PC-3 (cell line): ENCODE results near the gene NPW. TPM values are rescaled to one million over a fixed set of nuclear protein-coding genes. Genes with fewer than 3 reads are reported as not detected.
A peak's percentile ranks its signal among the peaks of the same experiment; 100 is the strongest.

Source experiments
- ATAC-seq: fragments of 200-7000 bp; cut with Tn5 transposase; 2 replicates; pipeline ENCODE4 v1.9.1; 2020; ENCODE audit warnings: mild to moderate bottlenecking, moderate library complexity
- BruUV-seq: library from RNA; stranded (reverse); fragments of 400-500 nt; replicated peaks from 2 replicates; lab custom pipeline; 2021; lab: Mats Ljungman, UMichigan
- CTCF ChIA-PET: fragments of 300-600 bp; sonication (Branson Sonifier 250); formaldehyde crosslinking; loops from one replicate; lab custom pipeline; 2022; ENCODE audit warnings: antibody characterized with exemption; lab: Charles Lee
- POLR2A ChIA-PET: fragments of 300-600 bp; sonication (Branson Sonifier 250); formaldehyde crosslinking; loops from one replicate; lab custom pipeline; 2022; ENCODE audit warnings: antibody characterized with exemption; ENCODE audit not compliant: unreplicated experiment; lab: Charles Lee
- DNase-seq: peaks from one replicate; pipeline ENCODE4 v3.0.0-alpha.2; 2015
- H2AFZ ChIP-seq: fragments of 300-600 bp; sonication (generic); 2 replicates; pipeline ENCODE4 v1.6.0; 2016; ENCODE audit warnings: antibody characterized with exemption, low read length
- H3F3A ChIP-seq: fragments of 300-600 bp; sonication (generic); one replicate; pipeline ENCODE4 v1.6.0; 2017; ENCODE audit warnings: antibody characterized with exemption, low read length, control low read depth, mild to moderate bottlenecking; ENCODE audit not compliant: unreplicated experiment
- H3K27ac ChIP-seq: fragments of 300-600 bp; sonication (generic); 2 replicates; pipeline ENCODE4 v1.5.1; 2016; ENCODE audit warnings: mild to moderate bottlenecking, low read length
- H3K27me3 ChIP-seq: fragments of 300-600 bp; sonication (generic); 2 replicates; pipeline ENCODE4 v1.6.1; 2016; ENCODE audit warnings: low read length, mixed read lengths
- H3K36me3 ChIP-seq: fragments of 300-600 bp; sonication (generic); 2 replicates; pipeline ENCODE4 v1.6.1; 2016; ENCODE audit warnings: low read depth, mixed run types, low read length, mixed read lengths
- H3K4me1 ChIP-seq: fragments of 300-600 bp; sonication (generic); 2 replicates; pipeline ENCODE4 v1.5.1; 2016; ENCODE audit warnings: low read length; ENCODE audit not compliant: insufficient read depth
- H3K4me2 ChIP-seq: fragments of 300-600 bp; sonication (generic); 2 replicates; pipeline ENCODE4 v1.6.0; 2016; ENCODE audit warnings: low read length
- H3K4me3 ChIP-seq: fragments of 300-600 bp; sonication (generic); 2 replicates; pipeline ENCODE4 v1.5.1; 2016; ENCODE audit warnings: mild to moderate bottlenecking, low read length, mixed read lengths
- H3K79me2 ChIP-seq: fragments of 300-600 bp; sonication (generic); 2 replicates; pipeline ENCODE4 v1.6.1; 2017; ENCODE audit warnings: low read length, mixed read lengths
- H3K9ac ChIP-seq: fragments of 300-600 bp; sonication (generic); 2 replicates; pipeline ENCODE4 v1.6.0; 2016; ENCODE audit warnings: mild to moderate bottlenecking, low read length
- H3K9me2 ChIP-seq: fragments of 300-600 bp; sonication (generic); replicated peaks from 2 replicates; pipeline ENCODE4 v1.6.1; 2016; ENCODE audit warnings: mixed run types, low read length, mixed read lengths
- H3K9me3 ChIP-seq: fragments of 300-600 bp; sonication (generic); 2 replicates; pipeline ENCODE4 v1.6.1; 2016; ENCODE audit warnings: low read length, mixed read lengths
- H4K20me1 ChIP-seq: fragments of 300-600 bp; sonication (generic); 2 replicates; pipeline ENCODE4 v1.6.1; 2016; ENCODE audit warnings: low read length, mixed read lengths
- CTCF ChIP-seq: fragments of 300-600 bp; sonication (generic); conservative IDR thresholded peaks from 2 replicates; pipeline ENCODE4 v1.5.1; 2017; ENCODE audit warnings: antibody characterized with exemption, low read depth, mild to moderate bottlenecking, low read length
- EZH2 ChIP-seq: fragments of 300-600 bp; sonication (generic); IDR thresholded peaks from one replicate; pipeline ENCODE4 v1.6.1; 2017; ENCODE audit warnings: antibody characterized with exemption, mild to moderate bottlenecking, low read length; ENCODE audit not compliant: unreplicated experiment
- EZH2phosphoT487 ChIP-seq: fragments of 300-600 bp; sonication (generic); IDR thresholded peaks from 2 replicates; pipeline ENCODE4 v1.6.1; 2018; ENCODE audit warnings: mild to moderate bottlenecking, antibody characterized with exemption, low read length, borderline replicate concordance
- intact Hi-C: fragments of 100-400 bp; cut with micrococcal nuclease; formaldehyde crosslinking; loops from 2 replicates; pipeline ENCODE4 v1.9.0; 2023
- total RNA-seq: library from RNA; depleted of rRNA; stranded (reverse); fragments of >200 nt; gene quantifications from 2 replicates; pipeline ENCODE4 v1.2.3, GENCODE V29; 2014

NPW gene
- total RNA-seq, 1 experiment from 2014 or later: 3.8 TPM

GRCh38 chr16:2034696-2035430 is 15.3 kb downstream of the NPW start:
- TF ChIP-seq EZH2phosphoT487 (no peak), EZH2 (no peak), CTCF (no peak)
- no peaks in the 10 kb centered on the region for H3K9me2 ChIP-seq
- H3K4me1 ChIP-seq: peaks cover 59% of the 10 kb centered on the region
- ChIA-PET CTCF (no interaction called here), POLR2A (interaction anchor here (0.6 kb wide), 1 partner anchor 12 kb away, joined by 3 read pairs; no protein-coding TSS in a partner anchor)
- ATAC-seq (no peak), DNase-seq (no peak)
- H3K9ac ChIP-seq: peak overlapping the region; percentile 82
- no peaks in the 10 kb centered on the region; the same call in 1 of the 2 replicates for H3K36me3 ChIP-seq
- H3K27ac ChIP-seq: peak overlapping the region; percentile 93
- H4K20me1 ChIP-seq: no peaks in the 10 kb centered on the region
- intact Hi-C loops: no loop called here
- H3K27me3 ChIP-seq: no peaks in the 10 kb centered on the region
- H3K9me3 ChIP-seq: no peaks in the 10 kb centered on the region
- H3K4me3 ChIP-seq: peak overlapping the region; percentile 63
- H2AFZ ChIP-seq: no peak overlapping the region
- H3K79me2 ChIP-seq: peaks cover 40% of the 10 kb centered on the region
- H3F3A ChIP-seq: no peaks in the 10 kb centered on the region
- BruUV-seq: TSS peak; percentile 38
- H3K4me2 ChIP-seq: peak overlapping the region; percentile 85

- Histone ChIP-seq H4K20me1 (no peaks in the 10 kb centered on the region), H3K9me2 (no peaks in the 10 kb centered on the region), H3K27ac (peak overlapping the region; percentile 93), H2AFZ (no peak overlapping the region), H3K4me2 (peak overlapping the region; percentile 85), H3K36me3 (no peaks in the 10 kb centered on the region; the same call in 1 of the 2 replicates), H3K27me3 (no peaks in the 10 kb centered on the region), H3K4me1 (peaks cover 66% of the 10 kb centered on the region), H3K9me3 (no peaks in the 10 kb centered on the region), H3K4me3 (peak overlapping the region; percentile 63), H3K79me2 (peaks cover 40% of the 10 kb centered on the region), H3F3A (no peaks in the 10 kb centered on the region), H3K9ac (peak overlapping the region; percentile 82)
- intact Hi-C loops: no loop called here
- DNase-seq (peak; percentile 80), ATAC-seq (peak; percentile 32)
- ChIA-PET CTCF (no interaction called here), POLR2A (interaction anchor here (0.6 to 0.8 kb wide), 2 partner anchors 12 kb away, joined by 3 to 4 read pairs; no protein-coding TSS in a partner anchor)
- BruUV-seq: no TSS peak
- TF ChIP-seq CTCF: no peak
- 0 out of 2 replicates have a peak, but pooled peaks have one; percentile 32 for TF ChIP-seq EZH2phosphoT487
- no peak for TF ChIP-seq EZH2
Measured at GRCh38 chr16:2035431-2036199, 16.0 kb downstream of the NPW start.
